Measurements from ENCODE around the gene CECR2.
A peak's percentile ranks its signal among the peaks of the same experiment; 100 is the strongest.

The CECR2 gene

GRCh38 chr22:17451316-17451715 is 82.1 kb downstream of the CECR2 start:
- DNase-seq (ENCODE audit: low read depth), result no peak

- no peak for DNase-seq (ENCODE audit: low read depth)
These were observed 91.6 kb downstream of the CECR2 start for GRCh38 chr22:17460895-17461294.

GRCh38 chr22:17470880-17471500 is 101.7 kb downstream of the CECR2 start:
- no peak for DNase-seq (ENCODE audit: low read depth)

GRCh38 chr22:17471886-17472535 is 102.8 kb downstream of the CECR2 start:
- DNase-seq (ENCODE audit: low read depth), result no peak

GRCh38 chr22:17472932-17473331 is 103.7 kb downstream of the CECR2 start:
- DNase-seq (ENCODE audit: low read depth), result no peak

GRCh38 chr22:17475318-17476230 is 106.3 kb downstream of the CECR2 start:
- no peak for DNase-seq (ENCODE audit: low read depth)

- no peak for DNase-seq (ENCODE audit: low read depth)
These were observed 107.6 kb downstream of the CECR2 start for GRCh38 chr22:17476838-17477237.

- no peak for DNase-seq (ENCODE audit: low read depth)
These were observed 108.2 kb downstream of the CECR2 start for GRCh38 chr22:17477391-17477833.

- no peak for DNase-seq (ENCODE audit: low read depth)
These were observed 109.9 kb downstream of the CECR2 start for GRCh38 chr22:17479135-17479534.

- no peak for DNase-seq (ENCODE audit: low read depth)
These were observed 112.2 kb downstream of the CECR2 start for GRCh38 chr22:17481424-17481823.

- no peak for DNase-seq (ENCODE audit: low read depth)
These were observed 114.6 kb downstream of the CECR2 start for GRCh38 chr22:17483688-17484372.

GRCh38 chr22:17484608-17485007 is 115.3 kb downstream of the CECR2 start:
- no peak for DNase-seq (ENCODE audit: low read depth)

GRCh38 chr22:17486313-17486712 is 117.1 kb downstream of the CECR2 start:
- DNase-seq (ENCODE audit: low read depth), result no peak

- no peak for DNase-seq (ENCODE audit: low read depth)
These were observed 117.5 kb downstream of the CECR2 start for GRCh38 chr22:17486719-17487118.

- DNase-seq (ENCODE audit: low read depth), result no peak
These were observed 119.8 kb downstream of the CECR2 start for GRCh38 chr22:17489101-17489500.

- DNase-seq (ENCODE audit: low read depth), result no peak
These were observed 121.9 kb downstream of the CECR2 start for GRCh38 chr22:17491090-17491640.

GRCh38 chr22:17492247-17492646 is 123.0 kb downstream of the CECR2 start:
- no peak for DNase-seq (ENCODE audit: low read depth)

- DNase-seq (ENCODE audit: low read depth), result no peak
These were observed 124.2 kb downstream of the CECR2 start for GRCh38 chr22:17493419-17493981.

GRCh38 chr22:17496841-17497240 is 127.6 kb downstream of the CECR2 start:
- no peak for DNase-seq (ENCODE audit: low read depth)

- DNase-seq (ENCODE audit: low read depth), result peak; percentile 44
These were observed 132.5 kb downstream of the CECR2 start for GRCh38 chr22:17501679-17502285.

- DNase-seq (ENCODE audit: low read depth), result no peak
These were observed 138.8 kb downstream of the CECR2 start for GRCh38 chr22:17508110-17508509.
